A375 (cell line): ENCODE results near the gene SLC11A2. TPM values are rescaled to one million over a fixed set of nuclear protein-coding genes. Genes with fewer than 3 reads are reported as not detected.

Experiments used
- small RNA-seq: library from RNA; depleted of rRNA; stranded (forward); fragments of <200 nt; gene quantifications from one replicate; pipeline ENCODE3, GENCODE V24; 2014
- total RNA-seq: library from RNA; depleted of rRNA; stranded (reverse); fragments of >200 nt; shearing (Covaris generic); gene quantifications from 2 replicates; pipeline ENCODE4 v1.2.3, GENCODE V29; 2014; rRNA removed

Gene SLC11A2
- 17.7 TPM in 2 replicates for total RNA-seq

DNA sequence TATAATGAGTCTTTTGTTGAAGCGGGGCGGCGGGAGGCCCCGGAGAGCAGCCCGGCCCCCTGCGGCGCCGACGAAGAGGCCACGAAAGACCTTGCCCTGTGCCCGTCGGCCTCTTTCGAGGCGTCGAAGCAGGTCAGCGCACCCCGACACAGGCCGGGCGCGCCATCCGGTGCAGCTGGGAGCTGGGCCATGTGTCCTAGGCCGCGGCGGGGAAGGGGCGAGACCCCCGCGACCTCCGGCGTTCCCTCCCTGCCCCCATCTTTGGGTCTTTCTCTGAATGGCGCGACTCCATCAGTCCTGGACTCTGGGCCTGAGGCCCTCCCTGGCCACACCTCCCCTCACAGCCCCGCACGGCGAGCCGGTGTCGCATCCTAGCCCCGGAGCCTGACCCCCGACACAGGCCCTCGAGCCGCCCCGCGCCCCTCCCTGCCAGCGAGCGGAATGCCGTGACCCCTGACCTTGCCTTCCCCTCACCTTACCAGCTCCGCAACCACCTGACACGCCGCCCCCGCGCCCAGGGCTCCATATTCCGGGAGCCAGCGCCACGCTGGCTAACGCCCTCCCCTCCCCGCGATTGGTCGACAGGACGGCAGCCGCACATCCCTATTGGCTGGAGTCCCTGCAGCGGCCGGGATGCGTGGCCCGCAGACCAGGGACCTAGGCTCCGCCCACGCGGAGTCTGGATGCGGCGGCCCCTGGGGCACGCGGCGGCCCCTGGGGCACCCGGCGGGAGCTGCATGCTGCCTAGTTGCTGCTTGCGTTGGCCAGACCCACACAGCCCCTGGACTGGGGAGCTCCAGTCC is at the start of gene SLC11A2:
SLC11A2 (minus strand) TSS at position 549 of the 803 bp plus-strand sequence. CDS start 15,656 bp downstream, outside the sequence.

DNA sequence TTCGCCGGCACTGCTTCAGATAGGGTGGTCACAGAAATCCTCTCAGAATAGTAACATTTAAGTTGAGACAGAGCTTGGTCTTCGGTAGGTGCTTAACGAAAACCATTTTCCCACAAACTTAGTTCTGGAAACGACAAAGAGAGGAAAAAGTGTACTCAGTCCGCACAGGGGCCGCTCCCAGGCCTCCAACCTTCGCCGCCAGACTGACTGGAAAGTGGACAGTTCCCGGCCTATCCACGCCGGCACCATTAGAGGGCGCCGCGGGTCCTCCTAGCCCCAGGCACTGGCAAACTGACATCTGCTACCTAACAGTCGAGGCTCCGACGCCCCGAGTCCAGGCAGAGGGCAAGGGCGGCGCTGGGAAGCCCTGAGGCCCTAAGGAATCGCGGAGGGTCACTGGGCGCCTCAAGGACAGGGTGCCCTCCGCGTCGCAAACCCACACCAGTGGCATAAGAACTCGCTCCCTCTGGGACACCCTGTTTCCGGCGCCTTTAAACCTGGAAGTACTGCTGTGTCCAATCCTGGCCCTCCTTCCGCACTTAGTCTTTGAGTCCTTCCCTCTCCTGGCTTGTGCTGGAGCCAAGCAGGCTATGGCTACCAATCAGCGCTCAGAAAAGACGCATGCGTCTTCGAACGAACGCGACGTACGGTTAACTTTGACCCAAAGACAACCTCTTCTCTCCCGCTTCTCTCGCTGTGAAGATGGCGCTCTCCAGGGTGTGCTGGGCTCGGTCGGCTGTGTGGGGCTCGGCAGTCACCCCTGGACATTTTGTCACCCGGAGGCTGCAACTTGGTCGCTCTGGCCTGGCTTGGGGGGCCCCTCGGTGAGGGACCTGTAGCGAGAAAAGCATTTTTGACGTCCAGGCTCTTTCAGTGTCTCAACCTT is 21.7 kb upstream of the SLC11A2 start, which contains the start of gene LETMD1:
LETMD1 (plus strand) TSS at position 673 of the 886 bp plus-strand sequence; CDS start at position 703, 30 bp downstream.

DNA sequence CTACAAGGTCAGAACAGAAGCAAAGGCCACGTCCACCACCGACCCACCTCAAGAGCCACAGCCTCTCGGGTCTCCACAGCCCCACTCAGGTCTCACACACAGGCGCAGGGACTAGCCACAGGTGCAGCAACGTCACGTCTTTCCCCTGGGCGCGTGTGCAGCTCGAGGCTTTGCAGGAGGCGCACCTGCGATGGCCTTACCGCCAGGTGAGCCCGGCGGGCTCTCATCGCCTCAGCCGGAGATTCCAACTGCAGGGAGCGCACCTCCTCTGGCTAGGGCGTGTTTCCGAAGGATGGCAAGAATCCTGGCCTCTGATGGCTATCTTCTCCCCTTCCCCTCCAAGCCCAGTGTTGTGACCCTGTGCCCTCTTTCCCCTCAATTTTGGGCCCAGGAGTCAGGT is 73.7 kb downstream of the SLC11A2 start, which contains the start of gene HIGD1C:
HIGD1C (plus strand) TSS at position 35 of the 400 bp plus-strand sequence. CDS start 1,455 bp downstream, outside the sequence.

Small RNA genes lying within 50 kb of the gene (small RNA-seq; reads per million reads assigned to genes)
- gene AC008121.1 (not detected), gene RF00019 (not detected), gene RNU6-1273P (not detected), gene RNU6-87P (not detected)

Other genes with a start within 250 kb of the SLC11A2 start
- gene TMPRSS12, start 183.5 kb downstream of the SLC11A2 start, total RNA-seq = not detected in 2 replicates
- gene HIGD1C, start 73.8 kb downstream of the SLC11A2 start, total RNA-seq = not detected in 2 replicates
- gene LETMD1, start 21.9 kb upstream of the SLC11A2 start, total RNA-seq = 78.2 and 91.8 TPM in 2 replicates
- 13.1 and 15.7 TPM in 2 replicates for gene CSRNP2, start 57.2 kb upstream of the SLC11A2 start, total RNA-seq
- gene TFCP2, start 146.8 kb upstream of the SLC11A2 start, total RNA-seq = 10.6 and 12.0 TPM in 2 replicates
- gene POU6F1, start 191.7 kb upstream of the SLC11A2 start, total RNA-seq = 2.0 and 4.0 TPM in 2 replicates
- 99.5 and 131 TPM in 2 replicates for gene DAZAP2, start 212.4 kb upstream of the SLC11A2 start, total RNA-seq
- gene SMAGP, start 244.0 kb upstream of the SLC11A2 start, total RNA-seq = 19.7 and 25.6 TPM in 2 replicates